GM20431 (cell line): ENCODE results near the gene UTP11.
"Not testable (repeated sequence)": the region's sequence is repeated elsewhere in the genome, so short reads cannot be mapped to it uniquely, and the experiment has no call there.

Experiments used
- in situ Hi-C: fragments of 300-500 bp; cut with MseI, MboI; formaldehyde crosslinking; loops from one replicate; pipeline ENCODE4 v1.15.0; 2020; ENCODE audit warnings: low sequenced_read_pairs; ENCODE audit not compliant: unreplicated experiment

Gene UTP11

DNA sequence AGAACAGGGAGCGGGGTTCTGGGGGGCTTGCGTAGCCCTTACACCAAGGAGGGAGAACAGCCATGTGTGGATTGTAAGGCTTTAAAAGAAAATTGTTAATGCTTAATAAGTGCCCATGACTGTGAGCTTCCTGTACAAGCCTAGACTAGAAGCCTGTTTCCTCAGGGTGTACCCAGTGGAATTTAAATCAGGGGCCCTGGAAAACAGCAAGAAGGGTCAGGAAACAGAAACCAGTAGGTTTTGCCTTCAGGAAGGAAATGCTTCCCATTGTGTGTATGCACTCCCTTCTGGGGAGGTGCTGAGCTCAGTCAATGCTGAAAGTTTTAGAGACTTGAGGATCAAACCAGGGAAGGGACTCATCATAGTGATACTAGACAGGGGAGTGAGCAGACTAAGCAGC, 12.7 kb downstream of the UTP11 start:
- in situ Hi-C loops = no loop called here

DNA sequence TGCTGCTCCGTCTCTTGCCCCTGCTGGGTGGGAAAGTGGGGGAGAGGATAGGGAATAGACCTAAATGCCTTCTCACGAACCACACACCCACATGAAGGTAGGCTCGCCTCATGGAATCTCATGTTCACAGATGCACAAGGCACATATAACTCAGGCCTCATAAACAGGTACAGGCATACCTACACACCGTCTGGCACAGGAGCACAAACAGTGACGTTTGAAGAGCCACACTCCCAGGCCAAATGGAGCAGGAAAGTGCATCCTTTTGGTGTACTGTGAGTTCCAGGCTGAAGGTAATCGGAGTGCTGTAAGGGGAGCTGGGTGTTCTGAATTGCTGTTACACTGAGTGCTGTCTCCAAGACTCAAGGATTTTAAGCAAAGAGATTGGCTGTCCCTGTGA, 13.1 kb downstream of the UTP11 start:
- in situ Hi-C loops = no loop called here

DNA sequence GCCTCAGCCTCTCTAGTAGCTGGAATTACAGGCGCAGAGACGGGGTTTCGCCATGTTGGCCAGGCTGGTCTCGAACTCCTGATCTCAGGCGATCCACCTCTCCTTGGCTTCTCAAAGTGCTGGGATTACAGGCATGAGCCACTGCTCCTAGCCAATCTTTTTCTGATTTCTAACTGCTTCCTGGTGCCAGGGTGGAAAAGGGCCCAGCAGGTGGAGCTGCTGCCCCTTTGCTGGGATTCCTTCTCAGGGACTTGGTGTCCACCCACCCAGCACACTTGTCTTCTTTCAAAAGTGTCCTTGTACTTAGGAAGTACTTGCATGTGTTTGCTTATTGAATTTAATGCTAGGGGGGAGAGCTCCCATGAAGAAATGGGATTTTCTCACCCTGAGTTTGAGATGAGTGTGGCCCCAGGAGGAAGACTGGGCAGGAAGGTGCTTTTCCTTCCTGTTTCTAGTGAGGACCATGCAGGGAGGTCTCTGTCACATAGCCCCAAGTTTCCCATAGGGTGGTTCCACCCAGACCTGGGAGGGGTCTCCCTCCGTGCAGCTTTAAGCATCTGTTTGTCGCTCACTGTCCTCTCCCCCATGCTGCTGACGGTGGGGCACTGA, 14.2 kb downstream of the UTP11 start:
- in situ Hi-C loops = no loop called here

DNA sequence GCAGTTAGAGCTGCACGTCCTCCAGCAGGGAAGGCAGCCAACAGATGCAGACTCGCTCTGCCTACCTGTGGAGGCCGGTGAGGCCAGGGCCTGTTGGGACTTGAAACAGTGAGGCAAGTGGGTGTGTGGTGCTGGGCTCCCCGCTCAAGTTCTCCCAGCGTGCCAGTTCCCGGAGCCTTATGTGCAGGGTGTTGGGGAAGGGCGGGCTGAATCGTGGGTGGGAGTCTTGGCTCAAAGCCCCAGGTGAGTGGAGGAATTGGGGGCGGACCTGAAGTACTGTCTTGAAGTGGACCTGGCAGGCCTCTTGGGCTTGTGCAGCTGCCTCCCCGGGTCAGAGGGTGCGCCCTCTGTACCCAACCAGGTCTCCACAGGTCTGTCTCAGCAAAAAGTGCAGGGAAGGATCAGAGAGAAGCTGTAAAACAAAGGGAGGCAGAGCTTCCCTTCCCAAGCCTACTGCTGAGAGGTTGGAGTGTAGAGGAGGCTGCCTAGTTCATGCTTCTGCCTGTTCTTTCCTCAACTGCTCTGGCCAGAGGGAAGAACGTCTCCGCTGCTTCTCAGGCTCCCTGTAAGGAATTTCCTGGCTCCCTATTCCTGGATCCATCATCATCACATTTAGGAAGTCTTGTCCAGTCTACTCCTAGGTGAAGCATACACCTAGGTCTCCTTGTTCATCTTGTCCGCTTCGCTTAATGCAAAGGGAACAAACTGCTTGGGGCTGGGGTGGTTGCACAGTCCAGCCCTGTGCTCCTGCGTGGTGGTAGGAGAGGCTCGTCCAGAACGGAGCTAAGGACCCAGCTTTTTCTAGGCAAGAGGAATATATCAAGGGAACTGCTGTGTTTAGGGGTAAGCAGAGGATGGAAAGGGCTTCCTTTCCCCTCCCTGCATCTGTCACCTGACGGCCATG, 14.9 kb downstream of the UTP11 start:
- in situ Hi-C loops = no loop called here

DNA sequence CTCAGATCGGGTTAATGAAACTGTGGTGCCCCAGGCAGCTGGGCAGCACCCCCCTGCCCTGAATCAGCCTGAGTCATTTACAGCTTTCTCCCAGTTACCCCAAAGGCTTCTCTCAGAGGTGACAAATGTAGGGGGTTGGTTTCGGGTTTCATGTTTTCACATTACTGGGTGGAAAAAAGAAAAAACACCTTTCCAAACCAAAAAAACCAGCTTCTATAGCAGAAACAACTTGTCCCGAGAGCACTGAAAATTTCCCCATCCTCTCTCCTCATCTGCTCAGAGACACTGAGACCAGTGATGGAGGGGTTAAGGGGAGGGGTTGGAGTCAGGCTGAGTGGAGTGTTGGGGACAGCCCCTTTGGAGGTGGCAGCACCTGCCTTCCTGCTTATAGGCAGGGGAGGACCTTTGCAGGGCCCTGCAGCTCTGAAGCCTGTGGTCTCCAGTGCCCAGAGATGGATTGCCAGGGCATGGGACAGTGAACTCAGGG, 15.6 kb downstream of the UTP11 start:
- in situ Hi-C loops = no loop called here

DNA sequence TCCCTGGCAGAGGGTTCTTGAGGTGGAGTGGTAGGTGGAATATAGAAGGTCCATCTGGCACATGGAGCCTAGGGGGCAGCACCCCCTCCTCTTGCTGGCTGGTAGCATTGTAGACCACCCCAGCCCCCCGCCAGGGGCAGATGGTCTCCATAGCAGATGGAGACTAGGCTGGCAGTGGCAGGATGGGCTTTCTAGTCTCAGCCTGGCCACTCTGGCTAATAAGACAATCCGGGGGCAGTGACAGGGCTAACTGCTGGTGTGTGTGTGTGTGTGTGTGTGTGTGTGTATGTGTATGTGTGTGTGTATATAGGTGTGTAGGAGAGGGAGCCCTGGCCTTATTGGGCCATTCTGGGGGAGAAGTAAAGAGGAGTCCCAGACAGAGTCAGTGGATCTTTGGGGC, 16.1 kb downstream of the UTP11 start:
- in situ Hi-C loops = no loop called here

DNA sequence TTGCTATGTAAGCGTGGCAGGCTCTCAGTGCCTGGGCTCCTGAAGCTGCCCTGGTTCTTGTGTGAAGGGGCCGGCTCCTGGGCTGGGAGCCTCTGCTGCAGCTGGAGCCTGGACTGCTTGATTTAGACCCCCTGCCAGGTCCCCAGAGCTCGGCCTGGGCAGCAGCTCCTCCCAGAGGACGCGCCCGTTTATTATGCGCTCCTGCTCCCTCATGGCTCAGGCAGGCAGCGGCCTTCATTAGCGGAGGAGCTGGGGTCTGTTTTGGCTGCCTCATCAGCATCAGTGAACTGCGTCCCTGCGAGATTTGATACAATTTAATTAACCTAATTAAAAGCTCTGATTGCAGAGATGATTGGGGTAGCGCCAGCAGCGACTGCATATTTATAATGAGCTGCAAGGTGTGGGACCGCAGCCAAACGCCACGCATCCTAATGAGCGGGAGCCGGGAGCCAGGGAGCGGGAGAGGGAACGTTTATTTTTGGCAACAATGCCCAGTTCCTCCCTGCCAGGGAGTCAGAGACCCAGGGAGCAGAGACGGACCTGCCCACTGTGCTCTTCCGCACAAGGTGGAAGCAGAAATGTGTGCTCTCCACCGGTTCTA, 16.6 kb downstream of the UTP11 start:
- in situ Hi-C loops = no loop called here

DNA sequence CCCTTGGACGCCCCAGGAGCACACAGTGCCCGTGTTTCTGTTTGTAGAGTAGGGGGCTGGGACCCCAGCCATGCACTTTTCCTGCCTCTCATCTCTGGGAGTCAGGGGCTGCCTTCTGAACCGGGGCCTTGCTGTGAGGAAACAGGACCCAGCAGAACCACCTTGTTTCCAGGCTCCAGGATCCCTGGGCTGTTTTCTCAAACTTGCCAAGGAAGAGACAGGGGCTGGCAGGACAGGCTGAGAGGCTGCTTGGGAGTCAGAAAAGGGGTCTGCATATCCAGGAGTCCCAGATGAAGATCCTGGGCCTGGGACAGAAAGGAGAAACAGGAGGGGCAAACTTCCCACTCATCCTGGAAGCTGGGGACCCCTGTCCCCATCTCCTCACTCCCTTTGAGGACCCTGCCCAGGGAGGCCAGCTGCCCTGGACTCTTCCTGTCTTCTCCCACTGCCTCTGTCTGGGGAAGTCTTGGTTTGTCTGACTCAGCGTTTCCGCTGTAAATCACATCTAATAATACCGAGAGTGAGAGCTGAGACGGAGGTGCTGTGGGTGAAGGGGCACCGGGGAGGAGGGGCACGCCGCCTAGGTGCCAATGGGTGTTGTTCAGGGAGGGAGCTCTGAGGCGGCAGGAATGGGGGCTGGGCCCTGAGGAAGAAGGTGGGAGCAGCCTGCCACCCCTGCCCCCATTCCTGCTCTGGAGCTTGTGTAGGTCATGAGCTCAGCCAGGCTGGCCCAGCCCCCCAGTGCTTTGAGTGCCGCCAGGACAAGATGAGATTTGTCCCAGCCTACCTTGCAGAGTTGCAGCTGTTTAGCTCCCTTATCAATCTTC, 17.4 kb downstream of the UTP11 start:
- in situ Hi-C loops = no loop called here

DNA sequence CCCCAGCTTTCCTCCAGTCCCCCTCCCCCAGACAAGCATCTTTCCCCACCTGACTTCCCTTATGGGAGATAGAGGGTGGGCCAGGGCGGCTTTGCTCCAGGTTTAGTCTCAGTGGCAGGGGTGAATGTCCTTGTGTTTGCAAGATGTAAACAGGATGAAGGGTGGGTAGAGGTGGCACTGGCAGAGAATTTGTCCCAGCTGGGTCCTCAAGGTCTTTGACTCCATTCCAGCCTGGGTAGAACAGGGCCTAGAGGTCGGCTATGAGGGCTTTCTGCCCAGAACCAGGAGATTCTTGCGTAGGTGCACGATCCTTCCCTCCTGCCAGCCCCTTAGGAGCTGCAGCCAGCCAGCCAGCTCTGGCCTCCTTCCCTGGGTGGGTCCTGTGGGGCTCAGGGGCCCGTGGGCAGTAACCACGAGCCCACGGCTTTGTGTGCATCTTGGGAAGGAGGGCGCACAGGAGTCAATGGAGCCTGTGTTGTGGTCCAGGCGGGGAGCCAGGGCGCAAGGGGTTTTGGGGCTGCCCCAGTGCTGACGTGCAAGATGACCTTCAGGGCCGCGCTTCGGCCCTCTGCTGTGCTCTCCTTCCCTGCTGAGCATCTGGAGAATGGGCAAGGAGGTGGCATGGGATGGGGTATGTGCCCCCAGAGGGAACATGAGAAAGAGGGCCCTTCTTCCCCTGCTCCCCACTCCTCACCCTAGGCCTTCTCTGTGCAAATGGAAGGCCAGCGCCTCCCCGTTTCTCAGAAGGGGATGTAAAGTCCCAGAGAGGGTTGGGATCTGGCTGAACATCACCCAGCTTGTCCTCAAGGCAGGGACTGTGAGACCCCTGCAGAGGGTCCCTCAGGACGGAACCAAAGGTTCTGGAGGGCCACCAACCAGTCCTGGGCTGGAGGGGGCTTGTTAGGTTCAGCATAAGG, 18.3 kb downstream of the UTP11 start:
- in situ Hi-C loops = no loop called here

DNA sequence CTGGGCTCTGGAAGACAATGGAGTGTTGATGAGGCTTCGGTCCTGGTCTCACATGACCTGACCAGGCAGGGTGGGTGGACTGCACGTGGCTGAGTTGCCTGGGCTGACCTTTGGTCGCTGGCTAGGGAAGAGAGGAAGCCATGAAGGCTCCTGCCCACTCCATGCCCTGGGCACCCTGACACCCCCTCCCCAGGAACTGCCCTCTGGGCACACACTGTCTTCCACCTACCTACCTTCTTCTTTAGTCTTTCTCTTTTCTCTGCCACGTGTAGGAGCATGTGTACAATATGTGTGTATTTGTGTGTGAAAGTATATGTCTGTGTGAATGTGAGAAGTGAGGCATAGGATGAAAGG, 19.0 kb downstream of the UTP11 start:
- in situ Hi-C loops = no loop called here

DNA sequence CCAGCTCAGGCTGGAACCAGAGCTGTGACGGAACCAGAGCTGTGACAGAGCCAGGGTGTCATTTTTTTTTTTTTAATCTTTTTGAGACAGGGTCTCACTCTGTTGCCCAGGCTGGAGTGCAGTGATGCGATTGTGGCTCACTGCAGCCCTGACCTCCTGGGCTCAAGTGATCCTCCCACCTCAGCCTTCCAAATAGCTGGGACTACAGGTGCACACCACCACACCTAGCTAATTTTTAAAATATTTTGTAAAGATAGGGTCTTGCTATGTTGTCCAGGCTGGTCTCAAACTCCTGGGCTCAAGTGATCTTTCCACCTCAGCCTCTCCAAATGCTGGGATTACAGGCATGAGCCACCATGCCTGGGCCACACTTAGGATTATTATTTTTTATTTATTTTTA, 20.5 kb downstream of the UTP11 start:
- in situ Hi-C loops = not testable (repeated sequence)

DNA sequence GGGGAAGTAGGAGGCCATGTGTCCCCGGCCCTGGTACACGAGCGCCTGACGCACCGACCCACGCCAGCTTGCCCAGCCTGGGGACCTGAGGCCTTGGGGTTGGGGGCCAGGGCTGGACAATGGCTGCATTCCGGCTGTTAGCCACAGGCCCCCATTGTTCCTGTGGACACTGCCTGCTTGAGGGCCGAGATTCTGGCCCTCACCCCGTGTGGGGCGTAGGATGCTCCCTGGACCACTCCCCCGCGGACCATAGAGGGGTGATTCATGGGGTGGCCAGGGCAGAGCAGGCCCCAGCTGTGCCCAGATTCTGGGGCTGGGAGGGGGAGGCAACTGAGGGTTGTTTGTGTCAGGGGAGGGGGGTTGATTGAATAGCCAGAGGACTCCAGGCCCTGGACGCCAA, 22.3 kb downstream of the UTP11 start:
- in situ Hi-C loops = no loop called here

DNA sequence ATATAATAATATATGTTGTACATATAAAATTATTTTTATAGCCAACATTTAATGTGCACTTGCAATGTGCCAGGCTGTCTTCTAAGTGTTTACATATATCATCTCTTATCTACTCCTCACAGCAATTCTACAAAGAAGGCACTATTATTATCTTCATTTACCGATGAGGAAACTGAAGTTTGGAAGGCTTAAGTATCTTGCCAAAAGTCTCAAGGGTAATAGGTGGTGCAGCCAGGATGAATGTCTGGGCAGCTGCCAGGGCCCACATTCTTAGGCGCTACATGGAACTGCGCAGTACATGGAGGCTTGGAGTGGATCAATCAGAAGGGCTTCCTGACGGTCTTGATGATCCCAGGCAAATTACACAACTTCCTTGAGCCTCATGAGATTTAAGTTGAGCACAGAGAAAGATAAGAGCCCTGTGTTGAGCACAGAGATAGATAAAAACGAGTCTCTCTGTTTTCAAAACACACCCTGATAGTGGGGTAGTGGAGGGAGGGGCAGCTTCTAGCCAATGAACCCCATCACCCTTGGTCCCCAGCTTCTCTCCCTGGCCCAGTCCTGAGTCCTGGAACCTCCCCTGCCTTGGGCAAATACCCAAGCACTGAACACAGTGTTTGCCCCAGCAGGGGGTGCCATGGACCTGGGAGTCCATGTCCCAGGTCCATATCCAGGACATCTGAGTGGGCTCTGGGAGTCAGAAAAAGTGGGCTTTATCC, 24.8 kb downstream of the UTP11 start:
- in situ Hi-C loops = no loop called here

DNA sequence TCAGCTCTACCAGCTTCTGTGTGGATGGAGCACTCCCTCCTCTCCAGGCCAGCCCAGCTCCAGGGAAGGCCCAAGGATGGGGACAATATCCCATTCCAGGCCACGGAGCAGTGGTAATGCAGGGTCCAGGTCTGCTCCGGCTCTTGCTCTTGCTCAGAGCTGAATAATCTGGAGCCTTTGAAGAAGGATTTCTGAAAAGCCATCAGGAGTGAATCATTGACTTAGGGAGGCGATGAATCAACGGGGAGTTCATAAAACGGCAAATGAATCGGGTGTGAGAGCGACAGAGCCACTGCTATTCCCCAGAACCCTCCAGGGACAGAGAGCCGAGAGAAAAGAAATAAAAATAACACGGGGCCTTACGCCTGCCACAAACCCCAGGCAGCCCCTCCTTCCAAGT, 26.3 kb downstream of the UTP11 start:
- in situ Hi-C loops = no loop called here

DNA sequence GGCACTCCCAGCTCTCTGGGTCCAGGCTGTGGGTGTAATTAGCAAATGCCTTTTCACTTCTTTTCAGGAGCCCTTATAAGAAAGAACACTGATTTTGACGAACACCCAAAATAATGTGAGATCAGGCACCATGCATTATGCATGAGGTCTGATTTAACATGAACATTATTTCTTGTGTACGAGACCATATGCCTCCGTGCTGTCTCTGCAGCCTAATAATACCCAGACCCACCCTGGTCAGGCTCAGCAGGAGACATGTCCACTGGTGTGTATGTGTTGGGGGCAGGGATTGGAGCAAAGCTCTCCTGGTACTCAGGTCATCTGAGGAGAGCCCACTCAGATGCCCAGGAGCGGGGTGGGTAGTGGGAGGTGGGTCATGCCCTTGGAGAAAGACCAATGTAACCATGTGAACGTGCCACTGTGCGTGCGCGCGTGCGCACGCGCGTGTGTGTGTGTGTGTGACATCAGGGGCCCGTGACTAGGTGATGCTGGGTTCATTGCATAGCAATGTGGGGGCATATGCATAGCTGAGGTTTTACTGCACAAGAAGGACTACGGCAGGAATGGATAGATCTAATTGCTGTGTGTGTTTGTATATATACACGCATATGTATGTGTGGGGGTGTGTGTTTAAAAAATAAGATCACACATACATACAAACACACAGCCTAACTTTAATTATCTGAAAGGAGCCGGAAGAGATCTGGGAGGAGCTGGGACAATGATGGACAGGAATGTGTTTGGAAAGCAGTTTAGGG, 27.0 kb downstream of the UTP11 start:
- in situ Hi-C loops = no loop called here

DNA sequence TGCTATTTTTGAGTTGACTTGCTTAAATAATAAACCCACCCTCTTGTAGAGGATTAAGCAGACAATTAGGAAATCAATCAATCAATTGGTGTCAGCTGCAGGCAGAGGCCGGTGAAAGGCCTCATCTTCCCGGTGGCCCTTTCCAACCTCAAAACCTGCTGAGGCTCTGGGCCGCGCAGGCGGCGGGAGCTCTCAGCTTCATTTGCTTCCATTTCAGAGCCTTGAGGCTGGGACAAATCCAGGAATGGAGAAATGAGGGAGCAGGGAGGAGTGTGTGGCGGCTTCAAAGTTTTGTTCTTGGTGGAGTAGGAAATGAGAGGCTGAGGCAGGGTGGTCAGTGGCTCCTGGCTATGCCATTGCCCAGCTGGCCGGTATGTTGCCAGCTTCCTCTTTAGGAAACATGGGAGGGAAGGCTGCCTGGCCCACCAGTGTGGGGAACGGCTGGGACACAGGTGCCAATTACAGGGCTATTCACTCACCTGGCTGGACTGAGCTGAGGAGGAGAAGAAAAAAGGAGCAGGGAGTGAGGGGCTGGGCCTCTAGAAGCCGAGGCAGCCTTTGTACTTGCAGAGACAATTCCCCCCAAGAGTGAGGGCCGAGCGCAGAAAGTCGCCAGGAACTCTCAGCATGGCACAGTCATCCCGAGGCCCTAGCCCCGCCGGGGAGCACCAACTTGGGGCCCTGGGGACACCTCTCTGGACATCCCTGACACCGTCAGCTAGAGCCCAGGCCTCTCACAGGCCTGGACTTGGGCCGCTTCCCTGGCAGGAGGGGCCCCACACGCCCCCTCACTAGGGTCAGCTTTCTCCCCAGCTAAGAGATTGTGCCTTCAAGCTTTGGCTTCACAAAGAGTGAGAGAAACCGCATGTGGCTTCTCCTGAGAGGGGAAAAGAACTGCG, 29.7 kb downstream of the UTP11 start:
- in situ Hi-C loops = no loop called here
